Osteocyte (in vitro differentiated cells): Measurements from ENCODE around the gene MYO9A. TPM values are rescaled to one million over a fixed set of nuclear protein-coding genes. Genes with fewer than 3 reads are reported as not detected.

Experiments used
- DNase-seq: peaks from one replicate; pipeline ENCODE4 v3.0.0; 2021; ENCODE audit warnings: mixed read lengths; ENCODE audit not compliant: unreplicated experiment; ENCODE audit errors: extremely low spot score
- H3K27ac Mint-ChIP-seq: one replicate; pipeline ENCODE4 v1.8.0; 2021; ENCODE audit warnings: mild to moderate bottlenecking, mixed read lengths; ENCODE audit not compliant: unreplicated experiment
- H3K27me3 Mint-ChIP-seq: one replicate; pipeline ENCODE4 v1.8.0; 2021; ENCODE audit warnings: mixed read lengths; ENCODE audit not compliant: unreplicated experiment
- H3K36me3 Mint-ChIP-seq: one replicate; pipeline ENCODE4 v1.8.0; 2021; ENCODE audit warnings: mixed read lengths; ENCODE audit not compliant: unreplicated experiment
- H3K4me1 Mint-ChIP-seq: one replicate; pipeline ENCODE4 v1.8.0; 2021; ENCODE audit warnings: mixed read lengths; ENCODE audit not compliant: unreplicated experiment
- H3K4me3 Mint-ChIP-seq: one replicate; pipeline ENCODE4 v1.8.0; 2021; ENCODE audit warnings: mild to moderate bottlenecking, moderate library complexity, mixed read lengths; ENCODE audit not compliant: unreplicated experiment
- H3K9me3 Mint-ChIP-seq: one replicate; pipeline ENCODE4 v1.8.0; 2021; ENCODE audit warnings: mixed read lengths; ENCODE audit not compliant: unreplicated experiment
- total RNA-seq: library from RNA; stranded (reverse); gene quantifications from 2 replicates; pipeline ENCODE4 v1.2.1, GENCODE V29; 2021
- TF ChIP-seq, protein P1 (sequence below): fragments of 200-600 bp; sonication (generic); IDR thresholded peaks from 2 replicates; pipeline ENCODE4 v1.5.0; 2021; ENCODE audit warnings: antibody characterized with exemption, mild to moderate bottlenecking, moderate library complexity

MYO9A gene
- total RNA-seq, 1 donor from 2014 or later = 39.6 TPM

- Mint-ChIP-seq H3K27ac (no peak overlapping the region), H3K27me3 (no peaks in the 10 kb centered on the region), H3K4me3 (no peak overlapping the region)
Observed at GRCh38 chr15:72147418-72147817, 29.5 kb upstream of the MYO9A start.

GRCh38 chr15:72146934-72147333, 29.0 kb upstream of the MYO9A start:
- H3K27ac Mint-ChIP-seq = no peak overlapping the region
- TF ChIP-seq, protein P1, sequence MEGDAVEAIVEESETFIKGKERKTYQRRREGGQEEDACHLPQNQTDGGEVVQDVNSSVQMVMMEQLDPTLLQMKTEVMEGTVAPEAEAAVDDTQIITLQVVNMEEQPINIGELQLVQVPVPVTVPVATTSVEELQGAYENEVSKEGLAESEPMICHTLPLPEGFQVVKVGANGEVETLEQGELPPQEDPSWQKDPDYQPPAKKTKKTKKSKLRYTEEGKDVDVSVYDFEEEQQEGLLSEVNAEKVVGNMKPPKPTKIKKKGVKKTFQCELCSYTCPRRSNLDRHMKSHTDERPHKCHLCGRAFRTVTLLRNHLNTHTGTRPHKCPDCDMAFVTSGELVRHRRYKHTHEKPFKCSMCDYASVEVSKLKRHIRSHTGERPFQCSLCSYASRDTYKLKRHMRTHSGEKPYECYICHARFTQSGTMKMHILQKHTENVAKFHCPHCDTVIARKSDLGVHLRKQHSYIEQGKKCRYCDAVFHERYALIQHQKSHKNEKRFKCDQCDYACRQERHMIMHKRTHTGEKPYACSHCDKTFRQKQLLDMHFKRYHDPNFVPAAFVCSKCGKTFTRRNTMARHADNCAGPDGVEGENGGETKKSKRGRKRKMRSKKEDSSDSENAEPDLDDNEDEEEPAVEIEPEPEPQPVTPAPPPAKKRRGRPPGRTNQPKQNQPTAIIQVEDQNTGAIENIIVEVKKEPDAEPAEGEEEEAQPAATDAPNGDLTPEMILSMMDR = no peak
- DNase-seq = no peak
- no peaks in the 10 kb centered on the region for H3K27me3 Mint-ChIP-seq
- no peaks in the 10 kb centered on the region for H3K9me3 Mint-ChIP-seq
- H3K36me3 Mint-ChIP-seq = no peaks in the 10 kb centered on the region
- no peak overlapping the region for H3K4me3 Mint-ChIP-seq
- no peaks in the 10 kb centered on the region for H3K4me1 Mint-ChIP-seq

More at GRCh38 chr15:72147418-72147817, 29.5 kb upstream of the MYO9A start:
- H3K9me3 Mint-ChIP-seq = no peaks in the 10 kb centered on the region
- no peak for DNase-seq
- TF ChIP-seq, protein P1 = no peak
- H3K4me1 Mint-ChIP-seq = no peaks in the 10 kb centered on the region
- no peaks in the 10 kb centered on the region for H3K36me3 Mint-ChIP-seq

- H3K27ac Mint-ChIP-seq = no peak overlapping the region
- TF ChIP-seq, protein P1 = no peak
- H3K4me1 Mint-ChIP-seq = no peaks in the 10 kb centered on the region
- no peaks in the 10 kb centered on the region for H3K36me3 Mint-ChIP-seq
- DNase-seq = no peak
- H3K4me3 Mint-ChIP-seq = no peak overlapping the region
- H3K9me3 Mint-ChIP-seq = no peaks in the 10 kb centered on the region
- no peaks in the 10 kb centered on the region for H3K27me3 Mint-ChIP-seq
Observed at GRCh38 chr15:72146221-72146620, 28.3 kb upstream of the MYO9A start.

DNA sequence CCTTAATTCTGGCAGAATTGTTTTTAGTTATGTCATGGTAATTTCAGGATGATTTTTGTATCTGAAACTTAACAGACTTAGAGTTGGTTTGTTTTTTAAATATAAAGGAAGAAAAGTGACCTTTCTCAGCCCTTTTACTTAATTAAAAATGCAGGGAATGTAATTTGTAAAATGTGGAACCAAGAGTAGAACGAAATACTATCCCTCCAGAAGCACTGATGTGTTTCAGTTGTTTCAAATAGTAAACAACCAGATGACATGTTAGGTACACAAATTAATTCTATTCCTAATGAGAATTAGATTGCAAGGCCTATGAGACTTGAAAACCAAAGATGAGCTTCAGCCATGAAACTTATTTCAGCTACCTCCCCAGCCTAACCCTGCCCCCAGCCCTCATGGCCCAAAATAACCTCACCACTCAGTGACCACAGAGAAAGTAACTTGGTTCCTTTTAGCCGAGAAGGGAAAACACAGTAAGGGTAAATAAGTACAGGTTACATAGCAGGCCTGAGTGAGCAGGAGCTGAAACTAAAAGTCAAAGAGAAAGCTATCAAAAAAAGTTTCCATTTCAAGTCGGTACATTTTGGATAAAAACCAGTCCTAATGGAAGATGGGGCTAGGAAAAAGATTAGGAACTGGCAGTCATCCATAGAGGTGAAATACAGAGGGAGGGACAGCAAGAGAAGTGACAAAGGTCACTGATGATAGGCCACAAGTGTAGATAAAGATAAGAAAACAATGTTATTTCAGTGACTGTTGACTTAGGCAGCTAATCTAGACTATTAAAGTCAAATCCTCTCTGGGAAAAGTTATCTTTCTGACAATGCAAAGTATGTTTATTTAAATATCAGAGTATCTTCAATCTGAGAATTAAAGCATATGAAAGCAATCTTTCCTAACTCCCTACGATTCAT, 23.5 kb upstream of the MYO9A start:
- Mint-ChIP-seq H3K4me3 (no peak overlapping the region), H3K4me1 (no peaks in the 10 kb centered on the region), H3K27ac (no peak overlapping the region), H3K36me3 (peaks cover 5% of the 10 kb centered on the region), H3K9me3 (no peaks in the 10 kb centered on the region), H3K27me3 (no peaks in the 10 kb centered on the region)
- TF ChIP-seq, protein P1 = no peak
- no peak for DNase-seq

DNA sequence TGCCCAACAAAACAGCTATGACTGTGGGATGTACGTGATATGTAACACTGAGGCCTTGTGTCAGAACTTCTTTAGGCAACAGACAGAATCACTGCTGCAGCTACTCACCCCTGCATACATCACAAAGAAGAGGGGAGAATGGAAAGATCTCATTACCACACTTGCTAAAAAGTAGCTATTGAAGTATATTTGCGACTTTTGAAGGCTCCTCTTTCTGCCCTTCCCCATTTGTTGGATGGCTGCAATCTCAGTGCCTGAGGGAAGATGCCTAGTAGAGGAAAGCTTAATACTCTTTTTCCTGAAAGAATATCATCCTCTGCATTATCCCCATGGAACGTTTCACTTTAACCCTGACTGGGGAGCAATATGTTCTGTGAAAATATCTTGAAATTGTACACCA, 22.1 kb upstream of the MYO9A start:
- Mint-ChIP-seq H3K27me3 (no peaks in the 10 kb centered on the region), H3K4me1 (no peaks in the 10 kb centered on the region)
- TF ChIP-seq, protein P1 = no peak

More for the DNA sequence above, 22.1 kb upstream of the MYO9A start:
- DNase-seq = no peak
- Mint-ChIP-seq H3K27ac (no peak overlapping the region), H3K36me3 (peaks cover 5% of the 10 kb centered on the region), H3K4me3 (no peak overlapping the region), H3K9me3 (no peaks in the 10 kb centered on the region)
